ENCODE measurements around the gene MLEC.
"Not testable (repeated sequence)": the region's sequence is repeated elsewhere in the genome, so short reads cannot be mapped to it uniquely, and the experiment has no call there.

The MLEC gene

GRCh38 chr12:120661432-120661831 is 25.5 kb upstream of the MLEC start:
- H3K4me1 ChIP-seq (ENCODE audit: control insufficient read depth in 5 of 5, insufficient read depth in 5 of 5, low read length in 5 of 5): peaks cover 0 to 11% (median 0%) of the 10 kb centered on the region in 5 donors
- no peaks in the 10 kb centered on the region for H3K9me3 ChIP-seq (ENCODE audit: control insufficient read depth in 5 of 5, low read length in 5 of 5)
- H3K27me3 ChIP-seq (ENCODE audit: control insufficient read depth in 5 of 5, insufficient read depth in 4 of 5, low read length in 5 of 5): peaks cover 0 to 6% (median 0%) of the 10 kb centered on the region in 5 donors
- no peak overlapping the region for H3K9ac ChIP-seq (ENCODE audit: low read length in 5 of 5)
- H3K36me3 ChIP-seq (ENCODE audit: control insufficient read depth in 5 of 5, insufficient read depth in 5 of 5, low read length in 5 of 5): peaks cover 0 to 6% (median 0%) of the 10 kb centered on the region in 5 donors
- H3K27ac ChIP-seq (ENCODE audit: low read depth, low read length): no peak overlapping the region
- no peak overlapping the region for H3K4me3 ChIP-seq (ENCODE audit: low read depth in 1 of 5, low read length in 5 of 5)

DNA sequence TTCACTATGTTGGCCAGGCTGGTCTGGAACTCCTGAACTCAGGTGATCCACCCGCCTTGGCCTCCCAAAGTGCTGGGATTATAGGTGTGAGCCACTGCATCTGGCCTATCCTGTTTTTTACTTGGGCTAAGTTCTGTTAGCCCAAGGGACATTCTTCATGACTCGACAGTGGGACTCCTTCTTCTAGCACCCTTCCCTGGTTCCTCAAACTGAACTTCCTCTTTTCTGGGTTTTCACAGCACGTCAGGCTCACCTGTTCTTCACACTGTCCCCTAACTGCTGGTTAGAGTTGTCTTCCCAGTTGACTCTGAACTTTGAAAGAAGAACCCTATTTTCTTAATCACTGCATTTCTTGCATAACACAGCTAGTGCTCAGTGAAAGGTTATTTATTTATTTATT is 24.1 kb upstream of the MLEC start:
- Histone ChIP-seq H3K9ac (ENCODE audit: low read length in 5 of 5) (no peak overlapping the region), H3K36me3 (ENCODE audit: control insufficient read depth in 5 of 5, insufficient read depth in 5 of 5, low read length in 5 of 5) (peaks cover 0 to 6% (median 0%) of the 10 kb centered on the region in 5 donors), H3K9me3 (ENCODE audit: control insufficient read depth in 5 of 5, low read length in 5 of 5) (no peaks in the 10 kb centered on the region), H3K27me3 (ENCODE audit: control insufficient read depth in 5 of 5, insufficient read depth in 4 of 5, low read length in 5 of 5) (peaks cover 0 to 6% (median 0%) of the 10 kb centered on the region in 5 donors), H3K4me3 (ENCODE audit: low read depth in 1 of 5, low read length in 5 of 5) (no peak overlapping the region), H3K27ac (ENCODE audit: low read depth, low read length) (no peak overlapping the region), H3K4me1 (ENCODE audit: control insufficient read depth in 5 of 5, insufficient read depth in 5 of 5, low read length in 5 of 5) (peaks cover 0 to 11% (median 0%) of the 10 kb centered on the region in 5 donors)

DNA sequence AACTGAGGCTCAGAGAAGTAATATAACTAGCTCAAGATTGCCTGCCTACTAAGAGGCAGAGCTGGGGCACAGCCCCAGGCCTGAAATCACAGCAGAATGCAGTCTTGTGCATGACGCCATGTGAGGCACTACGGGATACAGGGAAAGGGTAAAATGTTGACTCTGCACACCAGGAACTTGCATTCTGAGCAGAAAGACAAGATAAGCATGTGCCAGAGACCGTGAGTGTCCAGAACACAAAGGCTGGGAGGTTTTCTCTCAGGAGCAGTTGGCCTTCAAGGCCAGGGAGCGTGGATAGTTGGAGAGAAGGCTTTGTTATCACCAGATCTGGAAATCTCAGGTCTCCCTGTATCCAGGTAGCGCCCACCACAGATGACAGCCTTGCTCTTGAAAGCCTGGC is 23.2 kb upstream of the MLEC start:
- H3K4me1 ChIP-seq (ENCODE audit: control insufficient read depth in 5 of 5, insufficient read depth in 5 of 5, low read length in 5 of 5): peaks cover 0 to 9% (median 0%) of the 10 kb centered on the region in 5 donors
- H3K4me3 ChIP-seq (ENCODE audit: low read depth in 1 of 5, low read length in 5 of 5): no peak overlapping the region
- H3K9ac ChIP-seq (ENCODE audit: low read length in 5 of 5): no peak overlapping the region
- H3K27me3 ChIP-seq (ENCODE audit: control insufficient read depth in 5 of 5, insufficient read depth in 4 of 5, low read length in 5 of 5): peaks cover 0 to 5% (median 0%) of the 10 kb centered on the region in 5 donors
- no peak overlapping the region for H3K27ac ChIP-seq (ENCODE audit: low read depth, low read length)
- H3K9me3 ChIP-seq (ENCODE audit: control insufficient read depth in 5 of 5, low read length in 5 of 5): no peaks in the 10 kb centered on the region
- H3K36me3 ChIP-seq (ENCODE audit: control insufficient read depth in 5 of 5, insufficient read depth in 5 of 5, low read length in 5 of 5): peaks cover 0 to 6% (median 0%) of the 10 kb centered on the region in 5 donors

DNA sequence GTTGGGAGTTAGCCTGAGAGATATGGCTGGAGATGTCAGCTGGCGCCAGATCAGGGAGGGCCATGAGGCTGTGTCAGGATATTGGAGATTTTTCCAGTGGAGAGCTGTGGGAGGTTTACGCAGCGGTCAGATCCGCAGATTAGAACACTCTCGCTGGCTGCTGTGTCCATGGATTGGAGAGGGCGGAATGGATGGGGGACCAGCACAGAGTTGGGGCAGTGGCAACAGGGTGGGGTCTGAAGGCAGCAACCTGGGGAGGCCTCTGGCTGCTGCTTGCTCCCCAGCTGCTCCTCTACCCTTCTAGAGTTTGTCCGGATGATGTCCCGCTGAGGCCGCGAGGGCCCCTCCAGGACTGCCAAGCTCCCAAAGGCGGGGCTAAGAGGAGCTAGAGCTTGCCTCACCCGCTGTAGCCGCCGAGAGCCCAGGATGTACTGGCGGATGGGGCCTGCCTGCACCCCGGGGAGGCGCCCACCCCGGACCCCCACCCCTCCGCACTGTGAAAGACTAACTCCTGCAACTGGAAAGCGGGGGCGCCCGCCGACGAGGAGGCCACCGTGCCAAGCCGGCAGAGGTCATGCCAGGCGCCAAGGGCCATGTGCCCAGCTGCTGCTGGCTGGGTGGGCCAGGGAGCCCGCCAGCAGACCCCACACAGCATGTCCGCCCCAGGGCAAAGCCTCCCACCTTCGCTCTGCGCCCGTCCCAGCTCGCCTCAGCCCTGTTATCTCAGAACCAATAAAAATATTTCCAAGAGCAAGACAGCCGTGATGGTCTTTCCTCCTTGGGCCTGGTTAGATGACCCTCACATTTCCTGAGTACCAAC is 20.2 kb upstream of the MLEC start:
- Histone ChIP-seq H3K4me1 (ENCODE audit: control insufficient read depth in 5 of 5, insufficient read depth in 5 of 5, low read length in 5 of 5) (peaks cover 0 to 9% (median 7%) of the 10 kb centered on the region in 5 donors), H3K27ac (ENCODE audit: low read depth, low read length) (no peak overlapping the region)

DNA sequence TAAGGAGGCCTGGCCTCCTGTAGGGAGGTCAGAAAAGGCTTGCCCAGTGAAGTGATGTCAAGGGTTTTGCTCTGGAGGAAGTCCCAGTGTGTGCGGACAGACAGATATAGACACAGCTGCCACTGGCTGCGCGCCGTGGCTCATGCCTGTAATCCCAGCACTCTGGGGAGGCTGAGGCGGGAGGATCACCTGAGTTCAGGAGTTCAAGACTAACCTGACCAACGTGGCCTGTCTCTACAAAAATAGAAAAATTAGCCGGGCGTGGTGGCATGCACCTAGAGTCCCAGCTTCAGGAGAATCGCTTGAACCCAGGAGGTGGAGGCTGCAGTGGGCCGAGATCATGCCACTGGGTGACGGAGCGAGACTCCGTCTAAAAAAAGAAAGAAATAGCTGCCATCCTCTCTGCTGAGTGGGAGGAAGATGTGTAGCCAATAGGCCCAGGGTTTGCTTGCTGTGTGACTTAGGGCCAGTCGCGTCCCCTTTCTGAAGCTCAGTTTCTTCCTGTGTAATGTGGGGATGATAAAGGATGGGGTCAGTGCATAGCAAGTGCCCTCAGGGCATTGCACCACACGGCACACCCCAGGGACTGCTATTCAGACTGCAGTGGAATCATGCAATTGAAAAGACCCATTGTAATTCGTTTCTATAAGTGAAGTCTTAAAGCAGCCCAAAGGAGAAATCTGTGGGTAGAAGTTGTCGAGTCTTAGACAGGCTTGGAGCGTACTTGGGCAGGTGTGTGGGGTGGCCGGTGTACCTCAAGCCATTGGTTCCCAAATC is 18.7 kb upstream of the MLEC start:
- Histone ChIP-seq H3K9ac (ENCODE audit: low read length in 5 of 5) (no peak overlapping the region), H3K27ac (ENCODE audit: low read depth, low read length) (no peak overlapping the region), H3K27me3 (ENCODE audit: control insufficient read depth in 5 of 5, insufficient read depth in 4 of 5, low read length in 5 of 5) (no peaks in the 10 kb centered on the region), H3K9me3 (ENCODE audit: control insufficient read depth in 5 of 5, low read length in 5 of 5) (no peaks in the 10 kb centered on the region), H3K4me1 (ENCODE audit: control insufficient read depth in 5 of 5, insufficient read depth in 5 of 5, low read length in 5 of 5) (peaks cover 0 to 9% (median 7%) of the 10 kb centered on the region in 5 donors), H3K36me3 (ENCODE audit: control insufficient read depth in 5 of 5, insufficient read depth in 5 of 5, low read length in 5 of 5) (no peaks in the 10 kb centered on the region), H3K4me3 (ENCODE audit: low read depth in 1 of 5, low read length in 5 of 5) (no peak overlapping the region)

More for the DNA sequence above, 20.2 kb upstream of the MLEC start:
- no peak overlapping the region for H3K9ac ChIP-seq (ENCODE audit: low read length in 5 of 5)
- H3K9me3 ChIP-seq (ENCODE audit: control insufficient read depth in 5 of 5, low read length in 5 of 5): no peaks in the 10 kb centered on the region
- H3K27me3 ChIP-seq (ENCODE audit: control insufficient read depth in 5 of 5, insufficient read depth in 4 of 5, low read length in 5 of 5): no peaks in the 10 kb centered on the region
- no peak overlapping the region for H3K4me3 ChIP-seq (ENCODE audit: low read depth in 1 of 5, low read length in 5 of 5)
- H3K36me3 ChIP-seq (ENCODE audit: control insufficient read depth in 5 of 5, insufficient read depth in 5 of 5, low read length in 5 of 5): peaks cover 0 to 1% (median 0%) of the 10 kb centered on the region in 5 donors

- peaks cover 0 to 9% (median 7%) of the 10 kb centered on the region in 5 donors for H3K4me1 ChIP-seq (ENCODE audit: control insufficient read depth in 5 of 5, insufficient read depth in 5 of 5, low read length in 5 of 5)
- H3K27me3 ChIP-seq (ENCODE audit: control insufficient read depth in 5 of 5, insufficient read depth in 4 of 5, low read length in 5 of 5): no peaks in the 10 kb centered on the region
- H3K9me3 ChIP-seq (ENCODE audit: control insufficient read depth in 5 of 5, low read length in 5 of 5): no peaks in the 10 kb centered on the region
- H3K27ac ChIP-seq (ENCODE audit: low read depth, low read length): no peak overlapping the region
- H3K36me3 ChIP-seq (ENCODE audit: control insufficient read depth in 5 of 5, insufficient read depth in 5 of 5, low read length in 5 of 5): no peaks in the 10 kb centered on the region
- peak overlapping the region in 1 of 5 donors; percentile 29 for H3K4me3 ChIP-seq (ENCODE audit: low read depth in 1 of 5, low read length in 5 of 5)
- H3K9ac ChIP-seq (ENCODE audit: low read length in 5 of 5): peak overlapping the region in 1 of 5 donors; percentile 30
Observed at GRCh38 chr12:120668868-120669840, 17.8 kb upstream of the MLEC start.

GRCh38 chr12:120670237-120670636 is 16.7 kb upstream of the MLEC start:
- not testable (repeated sequence) for H3K36me3 ChIP-seq (ENCODE audit: control insufficient read depth in 5 of 5, insufficient read depth in 5 of 5, low read length in 5 of 5); H3K4me3 ChIP-seq (ENCODE audit: low read depth in 1 of 5, low read length in 5 of 5); H3K27me3 ChIP-seq (ENCODE audit: control insufficient read depth in 5 of 5, insufficient read depth in 4 of 5, low read length in 5 of 5); H3K27ac ChIP-seq (ENCODE audit: low read depth, low read length); H3K9me3 ChIP-seq (ENCODE audit: control insufficient read depth in 5 of 5, low read length in 5 of 5); H3K9ac ChIP-seq (ENCODE audit: low read length in 5 of 5); H3K4me1 ChIP-seq (ENCODE audit: control insufficient read depth in 5 of 5, insufficient read depth in 5 of 5, low read length in 5 of 5)

DNA sequence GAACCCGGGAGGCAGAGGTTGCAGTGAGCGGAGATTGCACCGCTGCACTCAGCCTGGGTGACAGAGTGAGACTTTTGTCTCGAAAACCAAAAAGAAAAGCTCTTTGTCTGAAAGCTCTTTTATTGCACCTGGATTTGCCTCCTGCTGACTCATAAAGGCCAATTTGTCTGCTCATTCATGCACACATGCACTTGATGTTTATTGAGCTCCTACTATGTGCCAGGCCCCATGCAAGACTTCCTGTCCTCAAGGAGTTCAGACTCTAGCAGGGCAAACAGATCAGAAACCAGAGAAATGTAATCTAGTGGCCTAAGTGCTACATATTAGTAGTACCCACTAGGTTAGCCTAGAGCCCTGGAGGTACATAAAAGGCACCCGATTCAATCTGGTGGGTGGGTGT is 16.3 kb upstream of the MLEC start:
- H3K27me3 ChIP-seq (ENCODE audit: control insufficient read depth in 5 of 5, insufficient read depth in 4 of 5, low read length in 5 of 5): no peaks in the 10 kb centered on the region
- no peak overlapping the region for H3K4me3 ChIP-seq (ENCODE audit: low read depth in 1 of 5, low read length in 5 of 5)
- no peaks in the 10 kb centered on the region for H3K9me3 ChIP-seq (ENCODE audit: control insufficient read depth in 5 of 5, low read length in 5 of 5)
- H3K27ac ChIP-seq (ENCODE audit: low read depth, low read length): no peak overlapping the region
- peaks cover 0 to 9% (median 7%) of the 10 kb centered on the region in 5 donors for H3K4me1 ChIP-seq (ENCODE audit: control insufficient read depth in 5 of 5, insufficient read depth in 5 of 5, low read length in 5 of 5)
- H3K9ac ChIP-seq (ENCODE audit: low read length in 5 of 5): no peak overlapping the region
- no peaks in the 10 kb centered on the region for H3K36me3 ChIP-seq (ENCODE audit: control insufficient read depth in 5 of 5, insufficient read depth in 5 of 5, low read length in 5 of 5)

DNA sequence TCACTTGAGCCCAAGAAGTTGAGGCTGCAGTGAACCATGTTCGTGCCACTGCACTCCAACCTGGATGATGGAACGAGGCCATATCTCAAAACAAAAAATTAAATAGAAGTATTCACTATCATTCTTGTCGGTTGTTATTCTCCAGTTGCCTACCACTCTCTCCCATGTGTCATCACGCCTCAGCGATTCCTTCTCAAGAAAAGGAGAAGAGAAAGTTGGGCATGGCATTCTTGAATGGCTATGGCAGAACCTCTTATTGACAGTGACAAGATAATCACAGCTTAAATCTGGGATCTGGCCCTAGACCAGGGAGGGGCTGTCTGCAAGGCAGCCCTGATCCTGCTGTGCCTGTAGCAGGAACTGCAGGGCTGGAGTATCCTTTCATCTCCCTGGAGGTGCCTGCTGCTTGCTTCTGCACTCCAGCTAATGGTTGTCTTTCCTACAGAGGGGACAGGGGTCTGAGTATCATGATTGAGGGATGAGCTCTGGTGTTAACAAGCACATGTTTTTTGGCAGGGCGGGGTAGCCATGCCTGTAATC is 12.8 kb upstream of the MLEC start:
- Histone ChIP-seq H3K36me3 (ENCODE audit: control insufficient read depth in 5 of 5, insufficient read depth in 5 of 5, low read length in 5 of 5) (no peaks in the 10 kb centered on the region), H3K27me3 (ENCODE audit: control insufficient read depth in 5 of 5, insufficient read depth in 4 of 5, low read length in 5 of 5) (no peaks in the 10 kb centered on the region), H3K9ac (ENCODE audit: low read length in 5 of 5) (no peak overlapping the region), H3K27ac (ENCODE audit: low read depth, low read length) (no peak overlapping the region), H3K4me3 (ENCODE audit: low read depth in 1 of 5, low read length in 5 of 5) (no peak overlapping the region), H3K4me1 (ENCODE audit: control insufficient read depth in 5 of 5, insufficient read depth in 5 of 5, low read length in 5 of 5) (peaks cover 1 to 17% (median 6%) of the 10 kb centered on the region in 5 donors), H3K9me3 (ENCODE audit: control insufficient read depth in 5 of 5, low read length in 5 of 5) (no peaks in the 10 kb centered on the region)
